Skeletal muscle cell (primary cell): Measurements from ENCODE around the gene BCL7A.
A peak's percentile ranks its signal among the peaks of the same experiment; 100 is the strongest.

ENCODE experiments used
- DNase-seq: peaks from one replicate; pipeline ENCODE4 v3.0.0-alpha.2; 2010; ENCODE audit warnings: low read depth
- H3K4me3 ChIP-seq: 2 replicates; pipeline ENCODE4 v1.5.1; 2011; ENCODE audit warnings: low read depth, mild to moderate bottlenecking, control low read depth, low read length, moderate library complexity

The BCL7A gene

DNA sequence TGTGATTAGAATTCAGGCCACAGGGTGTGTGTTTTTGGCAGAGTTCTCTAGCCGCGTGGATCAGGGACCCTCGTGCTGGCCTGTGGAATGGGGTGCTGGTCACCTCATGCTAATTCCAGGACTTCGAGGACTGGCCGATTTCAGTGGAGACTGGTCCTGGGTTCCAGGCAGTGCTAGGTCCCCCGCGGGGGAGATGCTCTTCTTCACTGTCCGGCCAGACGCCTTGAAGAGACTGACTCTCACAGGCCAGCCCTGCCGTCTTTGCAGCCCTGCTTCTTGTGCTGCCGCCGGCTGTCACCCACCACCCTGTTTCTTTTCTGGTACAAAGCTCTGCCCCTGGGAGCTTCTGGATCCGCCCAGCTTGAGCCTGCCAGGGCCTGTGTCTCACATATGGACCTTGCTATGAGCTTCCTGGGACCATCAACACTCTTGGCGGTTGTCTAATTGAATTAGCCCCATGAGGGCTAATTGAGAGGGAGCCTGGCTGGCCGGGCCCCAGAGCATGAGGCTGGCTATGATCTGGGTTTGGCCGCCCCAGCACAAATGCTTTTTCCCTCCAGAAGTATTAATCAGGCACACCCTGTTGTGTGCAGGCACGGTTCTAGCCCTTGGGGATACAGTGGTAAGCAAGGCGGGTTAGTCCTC, 65.1 kb downstream of the BCL7A start:
- H3K4me3 ChIP-seq: no peak overlapping the region
- no peak for DNase-seq

GRCh38 chr12:122087431-122088178, 65.9 kb downstream of the BCL7A start:
- DNase-seq: no peak
- H3K4me3 ChIP-seq: no peak overlapping the region

- no peak for DNase-seq
Observed at GRCh38 chr12:122088179-122088810, 66.6 kb downstream of the BCL7A start.

GRCh38 chr12:122089077-122089476, 67.4 kb downstream of the BCL7A start:
- no peak overlapping the region for H3K4me3 ChIP-seq
- no peak for DNase-seq

More at GRCh38 chr12:122088179-122088810, 66.6 kb downstream of the BCL7A start:
- no peak overlapping the region for H3K4me3 ChIP-seq

DNA sequence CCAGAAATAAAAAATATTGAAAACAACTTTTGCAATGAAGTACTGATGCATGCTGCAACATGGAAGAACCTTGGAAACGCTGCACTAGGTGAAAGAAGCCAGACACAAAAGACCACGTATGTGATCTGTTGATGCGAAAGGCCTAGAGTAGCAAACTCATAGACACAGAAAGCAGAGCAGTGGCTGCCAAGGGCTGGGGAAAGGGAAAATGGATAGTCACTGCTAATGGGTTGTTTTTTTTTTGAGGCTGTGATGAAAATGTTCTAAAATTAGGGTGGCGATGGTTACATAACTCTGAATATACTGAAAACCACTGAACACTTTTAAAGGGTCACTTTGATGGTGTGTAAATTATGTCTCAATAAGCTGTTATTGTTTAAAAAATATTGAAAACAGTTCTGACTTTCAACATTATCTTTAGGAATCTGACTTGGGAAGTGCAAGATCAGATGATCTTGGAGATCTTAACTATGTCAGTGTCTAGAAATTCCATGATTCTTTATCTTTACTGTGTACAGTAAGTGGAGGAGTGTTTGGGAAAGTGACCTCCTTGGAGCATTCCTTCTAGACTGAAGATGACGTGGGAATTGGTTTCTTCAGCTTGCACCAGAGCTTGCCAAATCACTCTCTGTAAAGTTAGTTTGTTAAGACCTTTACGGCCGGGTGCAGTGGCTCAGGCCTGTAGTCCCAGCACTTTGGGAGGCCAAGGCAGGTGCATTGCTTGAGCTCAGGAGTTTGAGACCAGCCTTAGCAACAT, 69.3 kb downstream of the BCL7A start:
- no peak overlapping the region for H3K4me3 ChIP-seq
- DNase-seq: peak; percentile 78

DNA sequence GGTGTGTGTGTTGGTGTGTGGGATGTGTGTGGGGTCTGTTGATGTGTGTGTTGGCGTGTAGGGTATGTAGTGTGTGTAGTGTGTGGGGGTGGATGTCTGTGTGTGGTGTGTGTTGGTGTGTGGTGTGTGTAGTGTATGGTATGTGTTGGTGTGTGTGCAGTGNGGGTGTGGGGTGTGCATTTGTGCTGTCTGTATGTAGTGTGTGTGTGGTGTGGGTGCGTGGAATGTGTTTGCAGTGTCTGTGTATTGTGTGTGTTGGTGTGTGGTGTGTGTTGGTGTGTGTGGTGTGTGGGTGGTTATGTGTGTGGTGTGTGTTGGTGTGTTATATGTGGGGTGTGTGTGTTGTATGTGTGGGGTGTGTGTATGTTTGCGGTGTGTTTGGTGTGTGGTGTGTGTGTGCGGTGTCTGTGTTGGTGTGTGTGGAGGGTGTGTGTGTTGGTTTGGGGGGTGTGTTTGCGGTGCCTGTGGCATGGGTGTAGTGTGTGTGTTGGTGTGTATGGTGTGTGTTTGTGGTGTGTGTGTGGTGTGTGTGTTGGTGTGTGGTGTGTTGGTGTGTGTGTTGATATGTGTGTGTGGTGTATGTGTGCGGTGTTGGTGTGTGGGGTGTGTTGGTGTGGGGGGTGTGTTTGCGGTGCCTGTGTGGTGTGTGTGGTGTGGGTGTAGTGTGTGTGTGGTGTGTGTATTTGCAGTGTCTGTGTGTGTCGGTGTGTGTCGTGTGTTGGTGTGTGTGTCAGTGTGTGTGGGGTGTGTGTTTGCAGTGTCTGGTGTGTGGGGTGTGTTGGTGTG, 71.6 kb downstream of the BCL7A start:
- DNase-seq: no peak
- H3K4me3 ChIP-seq: no peak overlapping the region

GRCh38 chr12:122094137-122094734, 72.6 kb downstream of the BCL7A start:
- no peak overlapping the region for H3K4me3 ChIP-seq
- DNase-seq: no peak

- no peak overlapping the region for H3K4me3 ChIP-seq
Observed at GRCh38 chr12:122094735-122095631, 73.3 kb downstream of the BCL7A start.

GRCh38 chr12:122096014-122096413, 74.3 kb downstream of the BCL7A start:
- no peak for DNase-seq
- no peak overlapping the region for H3K4me3 ChIP-seq

More at GRCh38 chr12:122094735-122095631, 73.3 kb downstream of the BCL7A start:
- DNase-seq: no peak

DNA sequence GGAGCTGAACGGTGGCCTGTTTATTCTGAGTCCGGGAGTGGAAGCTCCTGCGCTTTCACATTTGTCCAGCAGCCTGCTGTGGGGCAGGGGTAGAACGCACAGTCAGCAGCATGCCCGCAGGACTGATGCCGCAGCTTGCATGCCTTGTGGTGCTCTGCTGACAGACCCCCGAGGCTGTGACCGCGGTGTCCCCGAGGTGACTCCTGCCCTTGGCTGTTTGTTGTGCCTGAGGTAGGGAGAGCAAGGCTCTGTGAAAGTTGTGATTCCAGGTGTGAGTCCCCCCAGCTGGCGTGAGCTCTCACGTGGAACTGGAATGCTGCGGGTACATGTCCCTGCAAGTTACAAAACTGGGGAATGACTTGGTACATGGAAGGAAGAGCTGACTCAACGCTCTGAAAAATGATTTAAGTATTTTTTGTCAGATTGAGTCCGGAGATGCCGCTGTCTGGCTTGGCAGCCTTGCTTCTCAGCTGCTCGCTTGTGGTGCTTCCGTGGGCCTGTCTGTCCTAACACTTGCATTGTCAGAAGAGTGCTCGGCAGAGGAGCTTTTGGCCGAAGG, 75.0 kb downstream of the BCL7A start:
- no peak for DNase-seq
- H3K4me3 ChIP-seq: no peak overlapping the region

GRCh38 chr12:122097584-122097926, 75.9 kb downstream of the BCL7A start:
- H3K4me3 ChIP-seq: no peak overlapping the region
- no peak for DNase-seq

DNA sequence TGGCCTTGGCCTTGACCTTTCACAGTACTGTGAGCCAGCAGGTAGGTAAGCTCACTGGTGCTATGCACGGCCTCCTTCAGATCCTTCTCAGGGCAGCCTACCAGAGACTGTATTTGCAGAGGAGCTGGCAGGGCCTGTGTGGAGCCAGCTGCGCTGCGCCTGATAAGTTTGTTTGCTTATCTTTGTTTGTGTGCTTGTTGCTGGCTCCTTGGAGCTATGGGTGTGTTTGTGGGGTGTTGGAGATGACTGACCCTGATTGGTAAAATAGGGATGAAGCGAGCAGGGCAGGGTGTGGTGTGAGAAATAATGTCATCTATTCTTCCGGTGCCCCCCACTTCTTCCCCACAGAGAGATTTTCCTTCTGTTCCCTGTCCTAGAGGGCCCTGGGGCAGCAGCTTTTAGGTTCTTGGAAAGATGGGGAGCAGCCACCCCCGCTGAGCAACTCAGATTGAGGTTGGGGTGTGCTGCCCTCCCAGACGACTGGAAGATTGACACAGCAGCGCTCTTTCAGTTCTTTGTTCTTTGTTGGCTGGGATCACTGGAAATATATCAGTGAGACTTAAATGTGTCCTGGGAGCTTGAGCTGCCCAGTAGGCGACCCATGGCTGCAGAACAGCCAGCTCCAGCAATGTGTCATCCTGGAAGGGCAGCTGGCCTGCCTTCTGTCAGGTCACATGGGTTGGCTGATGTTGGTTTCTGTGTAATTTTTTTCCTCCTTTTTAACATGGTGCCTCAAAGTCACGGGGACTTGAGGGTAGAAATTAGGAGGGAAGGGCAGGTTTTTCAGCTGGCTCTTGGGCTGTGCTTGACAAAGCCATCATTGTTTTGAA, 76.5 kb downstream of the BCL7A start:
- no peak overlapping the region for H3K4me3 ChIP-seq
- no peak for DNase-seq

DNA sequence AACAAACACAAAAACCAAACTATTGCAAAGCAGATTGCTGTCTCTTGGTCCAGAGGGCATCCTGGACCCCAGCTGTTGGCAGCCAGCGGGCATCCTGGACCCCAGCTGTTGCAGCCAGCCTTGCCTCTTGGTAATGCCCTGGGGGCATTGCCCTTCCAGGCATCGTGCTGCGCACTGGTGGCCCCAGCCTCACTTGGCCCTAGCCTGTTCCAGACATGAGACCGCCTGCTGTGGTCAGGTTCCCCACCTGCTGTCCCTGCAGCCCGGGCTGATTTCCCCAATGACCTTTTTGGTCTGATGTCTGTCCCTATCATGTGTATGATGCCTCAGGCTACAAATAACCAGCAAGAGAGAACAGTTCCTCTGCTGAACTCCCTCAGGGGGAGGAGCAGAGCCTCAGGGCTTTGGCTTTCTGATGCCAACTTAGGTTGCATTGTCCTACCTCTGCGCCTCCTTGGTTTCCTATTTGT, 77.6 kb downstream of the BCL7A start:
- DNase-seq: no peak
- no peak overlapping the region for H3K4me3 ChIP-seq

DNA sequence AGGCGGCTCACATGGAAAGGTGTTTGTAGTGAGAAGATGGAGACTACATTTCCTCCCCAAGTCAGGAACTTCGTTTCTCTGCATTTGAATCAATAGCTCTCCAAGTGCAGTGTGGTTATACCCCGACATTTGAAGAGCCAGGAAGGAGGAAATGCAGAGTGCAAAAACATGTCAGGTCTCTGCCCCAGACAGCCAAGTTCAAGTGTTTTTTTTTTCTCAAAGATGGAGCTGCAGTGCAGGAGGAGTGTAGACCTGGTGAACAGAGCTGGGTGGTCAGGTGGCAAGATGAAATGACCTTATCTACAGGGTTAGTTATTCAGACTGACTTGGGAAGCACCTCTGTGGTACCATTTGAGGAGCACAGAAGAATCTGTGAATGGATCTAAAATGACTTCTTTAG, 78.2 kb downstream of the BCL7A start:
- no peak overlapping the region for H3K4me3 ChIP-seq
- DNase-seq: no peak

GRCh38 chr12:122100568-122100967, 78.9 kb downstream of the BCL7A start:
- DNase-seq: no peak
- H3K4me3 ChIP-seq: no peak overlapping the region

- H3K4me3 ChIP-seq: no peak overlapping the region
- no peak for DNase-seq
Observed at GRCh38 chr12:122102331-122102730, 80.6 kb downstream of the BCL7A start.

DNA sequence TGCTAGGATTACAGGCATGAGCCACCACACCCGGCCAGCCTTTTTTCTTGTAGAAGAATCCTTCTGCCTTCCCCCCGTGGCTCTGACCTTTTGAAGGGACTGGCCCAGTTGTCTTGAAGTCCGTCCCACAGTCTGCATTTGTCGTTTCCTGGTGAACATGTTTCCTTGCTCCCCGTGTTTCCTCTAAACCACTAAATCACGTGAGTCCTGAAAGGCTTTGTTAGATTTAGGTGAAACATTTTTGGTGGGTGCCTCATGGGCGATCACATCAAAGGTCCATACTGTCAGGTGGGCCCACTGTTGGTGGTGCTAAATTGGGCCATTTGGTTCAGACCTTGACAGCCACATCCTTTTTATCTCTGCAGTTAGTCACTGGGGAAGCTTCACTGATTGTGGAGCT, 83.2 kb downstream of the BCL7A start:
- no peak overlapping the region for H3K4me3 ChIP-seq
- no peak for DNase-seq
